ENCODE measurements around the gene CCDC71L.

CCDC71L gene

DNA sequence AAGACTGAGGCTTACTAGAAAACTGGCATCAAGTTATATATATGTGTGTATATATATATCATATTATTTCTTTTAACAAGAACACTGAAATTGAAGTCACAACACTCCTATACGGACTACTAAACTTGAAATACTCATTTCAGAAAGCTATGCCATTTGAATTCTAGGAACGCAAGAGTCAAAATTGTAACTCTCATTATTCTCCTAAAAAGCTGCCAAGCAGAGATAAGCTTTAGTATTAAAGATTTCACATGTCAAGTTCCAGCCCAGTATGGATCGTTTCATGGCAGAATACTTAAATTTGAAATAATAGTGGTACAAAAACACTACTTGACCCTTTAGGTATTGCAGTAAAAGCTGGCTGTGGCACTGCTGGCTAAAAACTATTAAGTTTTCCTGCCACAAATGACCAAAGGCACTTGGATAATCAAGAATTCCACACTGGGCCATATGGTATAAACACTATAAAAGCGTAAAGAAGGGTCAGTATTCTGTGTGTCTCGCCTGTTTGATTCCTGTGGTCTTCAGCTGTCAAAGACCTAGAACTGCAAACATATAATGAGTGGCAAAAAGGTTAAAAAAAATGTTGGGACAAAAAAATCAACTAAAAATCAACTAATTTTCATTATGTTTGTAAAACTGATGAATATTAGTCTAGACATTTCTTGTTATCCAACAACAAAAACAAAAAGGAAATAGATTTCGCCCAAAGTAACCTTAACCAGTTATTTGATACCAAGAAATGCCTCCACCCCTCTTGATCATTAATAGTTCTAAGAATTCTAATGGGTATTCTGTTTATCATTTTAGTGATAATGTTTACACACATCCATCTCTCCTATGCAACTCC, 2.4 kb downstream of the CCDC71L start:
- no peak for DNase-seq

DNA sequence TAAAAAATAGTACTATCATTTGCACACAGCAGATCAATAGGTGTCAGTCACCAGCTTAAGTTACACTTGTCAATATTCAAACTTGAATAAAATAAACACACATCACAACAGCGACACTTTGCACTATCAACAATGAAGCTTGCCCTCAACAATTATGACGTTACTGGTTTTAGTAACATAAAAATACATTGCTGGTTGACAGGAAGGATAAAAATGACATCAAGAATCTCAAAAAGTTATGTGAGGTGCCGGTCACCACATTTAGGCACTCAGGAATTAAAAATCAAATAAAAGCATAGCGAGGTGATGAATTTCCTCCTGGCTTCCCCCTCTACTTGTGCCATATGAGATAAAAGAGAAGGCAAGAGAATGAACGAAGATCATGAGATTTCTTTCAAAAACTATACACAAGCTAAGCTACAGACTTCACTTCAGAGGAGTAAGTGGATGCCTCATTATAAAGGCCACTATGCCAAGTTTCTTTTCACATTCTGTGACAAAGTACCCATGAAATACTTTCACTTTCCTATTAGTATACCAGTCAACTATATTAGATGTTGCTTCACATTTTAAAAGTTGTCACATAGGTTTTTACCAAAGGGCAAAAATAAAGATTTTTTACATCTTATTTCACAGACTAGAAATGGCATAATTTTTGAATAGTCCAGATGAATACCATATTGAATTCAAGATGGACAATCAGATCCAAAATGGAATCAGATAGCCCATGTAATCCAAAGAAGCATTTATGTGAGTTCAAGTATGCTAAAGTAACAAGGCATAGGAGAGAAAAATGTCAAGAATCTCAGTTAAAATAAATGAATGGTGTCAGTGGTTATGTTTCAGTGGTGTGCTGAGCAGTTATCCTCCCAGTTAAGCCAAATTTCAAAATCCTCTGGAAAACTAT, 3.6 kb downstream of the CCDC71L start:
- no peak for DNase-seq

GRCh38 chr7:106655703-106656498, 5.1 kb downstream of the CCDC71L start:
- no peak for DNase-seq

DNA sequence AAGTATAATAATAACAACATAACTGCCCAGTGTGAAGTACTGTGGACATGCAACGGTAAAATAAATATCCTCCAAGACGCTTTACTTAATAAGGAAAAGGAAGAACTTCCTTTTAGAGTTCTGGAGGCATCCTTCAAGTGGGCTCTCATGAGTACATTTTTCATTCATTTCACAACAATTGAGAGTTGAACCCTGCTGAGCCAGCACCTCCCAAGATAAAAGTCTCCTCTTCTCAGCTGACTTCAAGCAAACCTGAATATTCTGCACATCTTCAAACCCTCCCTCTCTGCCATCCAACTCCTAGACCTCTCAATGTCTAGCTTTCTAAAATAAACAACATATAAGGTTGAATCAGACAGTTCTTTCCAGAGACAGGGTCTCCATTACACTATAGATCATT, 7.5 kb downstream of the CCDC71L start:
- no peak for DNase-seq

- no peak for DNase-seq
These were observed 8.0 kb downstream of the CCDC71L start for GRCh38 chr7:106652909-106653308.

GRCh38 chr7:106652092-106652491, 8.9 kb downstream of the CCDC71L start:
- no peak for DNase-seq

GRCh38 chr7:106646256-106646655, 14.7 kb downstream of the CCDC71L start:
- DNase-seq: no peak

GRCh38 chr7:106644999-106645398, 16.0 kb downstream of the CCDC71L start:
- DNase-seq: no peak

DNA sequence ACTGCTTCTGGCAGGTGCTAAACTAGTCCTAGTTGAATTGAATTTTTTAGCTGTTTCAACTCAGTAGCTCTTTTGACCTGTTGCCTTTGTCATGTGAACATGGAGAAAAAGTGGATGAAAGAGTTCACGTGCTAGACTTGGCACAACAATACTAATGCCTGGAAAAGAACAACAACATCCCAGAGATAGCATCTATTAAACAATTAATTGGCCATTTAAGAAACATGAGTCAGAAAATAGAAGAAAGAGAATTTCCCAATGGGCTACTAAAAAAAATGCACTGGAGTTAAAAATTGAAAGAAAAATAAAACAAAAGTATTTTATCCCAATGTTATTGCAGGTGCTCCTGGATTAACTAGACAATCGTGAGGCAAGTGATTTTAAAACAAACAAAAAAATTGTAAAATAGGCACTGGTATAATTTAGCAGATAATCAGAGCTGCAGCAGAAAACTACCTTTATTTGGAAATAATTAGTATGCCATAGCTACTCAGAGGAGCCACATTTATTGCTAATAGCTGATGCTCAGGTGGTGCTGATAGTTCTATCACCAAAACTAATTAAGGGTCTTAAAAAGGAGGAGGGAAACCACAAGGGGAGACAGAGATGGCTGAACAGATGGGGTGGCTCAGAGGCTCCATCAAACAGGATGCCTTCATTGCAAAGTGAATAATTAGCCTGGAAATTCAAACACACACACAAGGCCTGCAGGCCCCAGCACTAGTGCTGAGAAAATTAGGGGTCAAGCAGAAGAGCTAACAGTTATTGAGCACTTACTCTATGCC, 17.6 kb downstream of the CCDC71L start:
- DNase-seq: no peak

DNA sequence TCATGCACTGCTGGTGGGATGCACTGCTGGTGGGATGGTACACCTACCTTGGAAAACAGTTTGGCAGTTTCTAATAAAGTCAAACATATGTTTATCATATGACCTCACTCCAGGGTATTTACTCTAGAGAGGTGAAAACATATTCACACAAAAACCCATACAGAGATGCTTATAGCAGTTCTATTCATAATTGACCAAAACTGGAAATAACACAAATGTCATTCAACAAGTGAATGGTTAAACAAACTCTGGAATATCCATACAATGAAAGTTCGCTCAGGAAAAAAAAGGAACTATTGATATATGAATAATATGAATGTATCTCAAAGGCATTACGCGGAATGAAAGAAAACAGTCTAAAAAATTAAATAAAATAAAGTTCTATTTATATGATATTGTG, 19.5 kb downstream of the CCDC71L start:
- DNase-seq: no peak

- no peak for DNase-seq
These were observed 20.4 kb downstream of the CCDC71L start for GRCh38 chr7:106640368-106641141.

DNA sequence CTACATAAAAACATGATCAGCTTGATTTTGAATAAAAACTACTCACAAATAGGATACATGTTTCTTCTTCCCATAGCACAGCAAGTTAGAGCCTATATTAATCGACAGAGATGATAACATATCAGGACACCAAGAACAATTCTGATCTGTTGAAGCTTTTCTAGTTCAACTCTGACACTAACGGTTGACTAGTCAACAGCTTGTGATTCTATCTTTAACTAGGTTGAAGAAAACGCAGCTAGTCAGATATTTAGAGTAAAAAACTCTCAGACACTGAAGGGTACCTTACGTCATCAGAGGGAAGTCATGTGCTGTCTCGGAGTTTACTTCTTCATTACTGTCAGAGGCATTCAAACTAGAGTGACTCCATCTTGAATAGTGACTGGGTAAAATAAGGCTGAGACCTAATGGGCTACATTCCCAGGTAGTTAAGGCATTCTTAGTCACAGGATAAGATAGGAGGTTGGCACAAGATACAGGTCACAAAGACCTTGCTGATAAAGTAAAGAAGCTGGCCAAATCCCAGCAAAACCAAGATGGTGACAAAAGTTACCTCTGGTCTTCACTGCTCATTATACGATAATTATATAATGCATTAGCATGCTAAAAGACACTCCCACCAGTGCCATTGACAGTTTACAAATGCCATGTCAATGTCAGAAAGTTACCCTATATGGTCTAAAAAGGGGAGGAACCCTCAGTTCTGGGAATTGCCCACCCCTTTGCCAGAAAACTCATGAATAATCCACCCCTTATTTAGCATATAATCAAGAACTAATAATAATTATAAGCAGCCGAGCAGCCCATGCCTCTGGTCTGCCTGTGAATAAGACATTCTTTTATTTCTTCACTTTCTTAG, 21.3 kb downstream of the CCDC71L start:
- no peak for DNase-seq

DNA sequence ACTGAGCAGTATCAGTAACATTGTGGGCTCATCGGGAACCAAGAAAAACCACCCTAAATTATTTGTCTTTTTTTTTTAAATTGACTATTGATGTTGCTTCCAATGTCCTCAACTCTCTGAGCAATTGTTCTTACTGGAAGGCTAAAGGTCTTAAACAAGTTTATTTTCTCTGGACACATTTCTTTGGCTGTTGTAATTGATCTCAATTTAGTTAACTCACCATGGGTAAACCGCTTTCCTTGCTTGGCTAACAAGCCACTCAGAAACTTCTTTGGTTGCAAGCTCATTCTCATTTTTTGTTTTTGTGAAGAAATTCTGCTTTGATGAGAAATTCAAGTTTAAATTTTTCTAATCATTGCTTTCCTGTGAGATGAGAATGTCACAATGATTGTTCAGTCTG, 25.5 kb downstream of the CCDC71L start:
- DNase-seq: no peak

DNA sequence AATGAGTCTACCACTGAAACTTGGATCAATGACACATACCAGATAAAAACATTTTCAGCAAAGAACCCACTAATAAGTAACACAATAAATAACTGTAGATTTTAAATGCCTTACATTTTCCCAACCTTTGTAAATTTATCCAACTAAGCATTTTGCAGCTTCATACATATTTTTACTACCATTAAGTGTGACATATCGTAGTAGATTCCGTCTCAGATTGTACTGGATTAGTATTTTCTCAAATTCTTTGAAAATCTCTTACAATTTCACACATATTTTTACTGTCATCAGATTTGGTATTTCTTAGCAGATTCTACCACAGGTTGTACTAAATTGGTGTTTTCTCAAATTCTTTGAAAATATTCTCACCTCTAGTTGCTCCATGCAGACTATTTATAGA, 26.0 kb downstream of the CCDC71L start:
- DNase-seq: no peak

- no peak for DNase-seq
These were observed 30.3 kb downstream of the CCDC71L start for GRCh38 chr7:106630648-106631047.

DNA sequence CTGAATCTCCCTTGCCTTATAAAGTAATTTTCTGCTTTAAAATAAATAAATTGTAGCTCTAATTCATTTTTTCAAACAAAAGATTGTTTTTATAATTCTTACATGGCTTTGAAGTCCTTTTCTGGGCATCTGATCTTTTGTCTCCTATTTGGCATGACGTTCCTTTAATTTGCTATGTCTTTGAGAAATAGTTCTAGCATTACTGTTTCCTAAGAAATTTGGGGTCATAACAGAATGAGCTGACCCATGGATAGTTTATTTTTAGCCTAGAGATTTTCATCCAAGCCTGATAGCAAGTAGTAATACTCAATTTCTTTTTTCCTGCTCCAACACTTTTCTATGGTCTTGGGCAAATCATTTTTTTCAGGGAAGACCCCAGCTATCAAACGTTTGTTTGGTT, 31.4 kb downstream of the CCDC71L start:
- no peak for DNase-seq

- DNase-seq: no peak
These were observed 34.4 kb downstream of the CCDC71L start for GRCh38 chr7:106626376-106627164.

- DNase-seq: no peak
These were observed 35.2 kb downstream of the CCDC71L start for GRCh38 chr7:106625678-106626301.

DNA sequence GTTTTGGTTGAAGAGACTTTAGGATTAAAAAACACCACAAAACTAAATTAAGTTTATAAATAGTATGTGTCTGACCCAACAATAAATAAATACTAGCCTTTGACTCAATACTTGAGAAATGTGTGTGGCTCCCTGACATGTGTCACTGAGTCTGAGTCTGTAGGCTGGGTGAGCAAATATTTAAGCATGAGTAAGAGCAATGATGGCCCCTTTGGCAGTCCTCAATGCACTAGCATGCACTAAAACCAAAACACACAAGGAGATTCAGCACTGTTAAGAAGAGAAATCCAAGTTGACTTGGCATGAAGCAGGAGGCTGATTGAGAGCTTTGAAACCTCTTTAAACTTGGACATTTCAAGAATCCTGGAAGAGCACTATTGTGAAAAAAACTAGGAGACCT, 37.1 kb downstream of the CCDC71L start:
- no peak for DNase-seq

Data from stimulated activated naive CD4-positive, alpha-beta T cell treated with Interleukin-2 at 50 U/mL for 16 hours (primary cell).